Liver (tissue), 9 donors: ENCODE data around the gene TMIGD3. TPM values are rescaled to one million over a fixed set of nuclear protein-coding genes. Genes with fewer than 3 reads are reported as not detected.

ENCODE experiments used
- DNase-seq: peaks from one replicate; pipeline ENCODE4 v3.0.0-alpha.2; 2017; ENCODE audit warnings: low spot score
- H3K27ac ChIP-seq, 2 donors: one replicate each; pipeline ENCODE4 v1.7.0; 2013; ENCODE audit warnings: inconsistent platforms in 2 of 2, low read length in 2 of 2, control low read depth in 1 of 2, low read depth in 1 of 2, mild to moderate bottlenecking in 1 of 2
- H3K27me3 ChIP-seq, 4 donors: one replicate each; pipeline versions ENCODE4 v1.6.1 to v1.7.0; 2013; ENCODE audit warnings: low read length in 3 of 4, inconsistent platforms in 1 of 4, mild to moderate bottlenecking in 1 of 4, moderate library complexity in 1 of 4; ENCODE audit not compliant: control insufficient read depth in 4 of 4, insufficient read depth in 4 of 4
- H3K36me3 ChIP-seq, 4 donors: one replicate each; pipeline versions ENCODE4 v1.6.1 to v1.7.0; 2013; ENCODE audit warnings: low read length in 3 of 4, mild to moderate bottlenecking in 3 of 4, low read depth in 1 of 4, moderate library complexity in 1 of 4; ENCODE audit not compliant: control insufficient read depth in 4 of 4, insufficient read depth in 3 of 4
- H3K4me1 ChIP-seq, 4 donors: one replicate each; pipeline versions ENCODE4 v1.6.1 to v1.7.0; 2013; ENCODE audit warnings: low read length in 3 of 4, mild to moderate bottlenecking in 3 of 4, moderate library complexity in 1 of 4; ENCODE audit not compliant: control insufficient read depth in 4 of 4, insufficient read depth in 4 of 4
- H3K4me3 ChIP-seq, 3 donors: one replicate each; pipeline versions ENCODE4 v1.6.1 to v1.7.0; 2013; ENCODE audit warnings: low read length in 3 of 3, control low read depth in 1 of 3, low read depth in 1 of 3, mild to moderate bottlenecking in 1 of 3
- H3K9ac ChIP-seq, 2 donors: one replicate each; pipeline ENCODE4 v1.7.0; 2013; ENCODE audit warnings: low read length in 2 of 2, mild to moderate bottlenecking in 2 of 2, moderate library complexity in 2 of 2, control low read depth in 1 of 2, low read depth in 1 of 2
- H3K9me3 ChIP-seq, 4 donors: one replicate each; pipeline versions ENCODE4 v1.6.1 to v1.7.0; 2013; ENCODE audit warnings: low read length in 3 of 4; ENCODE audit not compliant: control insufficient read depth in 4 of 4
- ATF3 ChIP-seq: IDR thresholded peaks from 2 replicates; pipeline ENCODE4 v1.6.1; 2016; ENCODE audit warnings: antibody characterized with exemption
- CTCF ChIP-seq: fragments of 150-350 bp; IDR thresholded peaks from 2 replicates; pipeline ENCODE4 v1.5.1; 2017; ENCODE audit warnings: improper control_type of control experiment, low read depth, low read length; ENCODE audit not compliant: missing input control
- EGR1 ChIP-seq, 2 donors: IDR thresholded peaks; 2 replicates each; pipeline ENCODE4 v1.6.1; 2016 to 2018; ENCODE audit warnings: antibody characterized with exemption in 2 of 2, low read depth in 2 of 2
- FOXA1 ChIP-seq: IDR thresholded peaks from 2 replicates; pipeline ENCODE4 v1.6.1; 2016; ENCODE audit warnings: antibody characterized with exemption
- FOXA2 ChIP-seq: IDR thresholded peaks from 2 replicates; pipeline ENCODE4 v1.6.1; 2016; ENCODE audit warnings: antibody characterized with exemption
- HNF4A ChIP-seq, 2 donors: conservative IDR thresholded peaks; 2 replicates each; pipeline ENCODE4 v1.6.1; 2016; ENCODE audit warnings: antibody characterized with exemption in 2 of 2, mild to moderate bottlenecking in 2 of 2
- HNF4G ChIP-seq: IDR thresholded peaks from 2 replicates; pipeline ENCODE4 v1.6.1; 2016; ENCODE audit warnings: antibody characterized with exemption
- JUND ChIP-seq, 2 donors: IDR thresholded peaks; 2 replicates each; pipeline ENCODE4 v1.6.1; 2016; ENCODE audit warnings: antibody characterized with exemption in 2 of 2
- MAX ChIP-seq: IDR thresholded peaks from 2 replicates; pipeline ENCODE4 v1.6.1; 2016; ENCODE audit warnings: antibody characterized with exemption
- NR2F2 ChIP-seq: IDR thresholded peaks from 2 replicates; pipeline ENCODE4 v1.6.1; 2016; ENCODE audit warnings: antibody characterized with exemption
- RAD21 ChIP-seq, 2 donors: IDR thresholded peaks; 2 replicates each; pipeline ENCODE4 v1.6.1; 2016; ENCODE audit warnings: antibody characterized with exemption in 2 of 2, mild to moderate bottlenecking in 2 of 2
- REST ChIP-seq: IDR thresholded peaks from 2 replicates; pipeline ENCODE4 v1.6.1; 2016; ENCODE audit warnings: antibody characterized with exemption, mild to moderate bottlenecking
- RXRA ChIP-seq, 2 donors: IDR thresholded peaks; 2 replicates each; pipeline ENCODE4 v1.6.1; 2017 to 2018; ENCODE audit warnings: antibody characterized with exemption in 2 of 2, mild to moderate bottlenecking in 1 of 2
- SP1 ChIP-seq: IDR thresholded peaks from 2 replicates; pipeline ENCODE4 v1.6.1; 2018; ENCODE audit warnings: antibody characterized with exemption, mild to moderate bottlenecking
- TAF1 ChIP-seq: conservative IDR thresholded peaks from 2 replicates; pipeline ENCODE4 v1.6.1; 2016; ENCODE audit warnings: antibody characterized with exemption, mild to moderate bottlenecking
- YY1 ChIP-seq: IDR thresholded peaks from 2 replicates; pipeline ENCODE4 v1.6.1; 2016; ENCODE audit warnings: antibody characterized with exemption, mild to moderate bottlenecking
- ZBTB33 ChIP-seq: IDR thresholded peaks from 2 replicates; pipeline ENCODE4 v1.6.1; 2016; ENCODE audit warnings: antibody characterized with exemption
- WGBS: extraction: QIAGEN DNeasy Blood & Tissue Kit; methylation state at CpG from one replicate; pipeline ENCODE4 v1.1.7; 2013; 5-methylcytosine and 5-hydroxymethylcytosine counted together
- polyA plus RNA-seq, 2 donors: library from polyadenylated mRNA; stranded (reverse) in 1 of 2; unstranded in 1 of 2; fragments of 200-250 nt in 1 of 2; fragments of >200 nt in 1 of 2; fragmentation: Nextera tagmentation in 1 of 2; extraction: Ambion mirVana in 1 of 2; gene quantifications; one replicate each; pipeline versions ENCODE4 v1.2.1 to v1.2.3, GENCODE V29; 2013 to 2015
- total RNA-seq, 2 donors: library from RNA; depleted of rRNA; stranded (reverse); fragments of >200 nt; gene quantifications; one replicate each; pipeline ENCODE4 v1.2.3, GENCODE V29; 2014
- donor health status: healthy.
- donor health status: healthy.
- donor health status: healthy.
- donor health status: healthy.
- donor health status: healthy.

TMIGD3 gene
- total and polyA plus RNA-seq, 4 donors = 2.6 to 5.9 (median 4.6) TPM

- 97% methylated on average over 6 of the region's 6 CpGs for WGBS
- Histone ChIP-seq H3K9me3 (no peaks in the 10 kb centered on the region), H3K27ac (no peak overlapping the region), H3K36me3 (peaks cover 6 to 50% (median 41%) of the 10 kb centered on the region in 4 donors), H3K4me1 (no peaks in the 10 kb centered on the region), H3K9ac (no peak overlapping the region), H3K4me3 (no peak overlapping the region), H3K27me3 (no peaks in the 10 kb centered on the region)
- no peak for DNase-seq
- TF ChIP-seq RAD21 (IDR thresholded peaks at IDR 0.05) (no peak), HNF4G (no peak), SP1 (no peak), ZBTB33 (no peak), HNF4A (conservative IDR thresholded peaks at IDR 0.05) (no peak), REST (no peak)
Measured at GRCh38 chr1:111461765-111462164, 41.7 kb downstream of the TMIGD3 start.

GRCh38 chr1:111455642-111456031, 47.8 kb downstream of the TMIGD3 start:
- H3K9ac ChIP-seq = no peak overlapping the region
- DNase-seq = no peak
- H3K4me1 ChIP-seq = peaks cover 0 to 10% (median 6%) of the 10 kb centered on the region in 4 donors
- H3K4me3 ChIP-seq = no peak overlapping the region
- H3K27ac ChIP-seq = no peak overlapping the region
- TF ChIP-seq TAF1 = no peak
- no peak for TF ChIP-seq RXRA (IDR thresholded peaks at IDR 0.05)
- no peak for TF ChIP-seq FOXA1
- no peak for TF ChIP-seq ZBTB33
- no peak for TF ChIP-seq MAX
- TF ChIP-seq YY1 = no peak
- TF ChIP-seq HNF4G = no peak
- TF ChIP-seq SP1 = no peak
- no peak for TF ChIP-seq REST
- no peak for TF ChIP-seq CTCF
- no peak for TF ChIP-seq EGR1 (IDR thresholded peaks at IDR 0.05; ENCODE audit: low read depth in 2 of 2)
- no peak for TF ChIP-seq FOXA2
- TF ChIP-seq JUND (IDR thresholded peaks at IDR 0.05) = no peak
- TF ChIP-seq ATF3 = no peak
- no peak for TF ChIP-seq NR2F2
- H3K9me3 ChIP-seq = no peaks in the 10 kb centered on the region
- H3K27me3 ChIP-seq = no peaks in the 10 kb centered on the region
- 94% methylated on average over 3 of the region's 3 CpGs for WGBS
- peaks cover 5 to 50% (median 45%) of the 10 kb centered on the region in 4 donors for H3K36me3 ChIP-seq
